HG03097 (cell line): ENCODE results near the gene EIF5AL1.
A peak's percentile ranks its signal among the peaks of the same experiment; 100 is the strongest.
"Not testable (repeated sequence)": the region's sequence is repeated elsewhere in the genome, so short reads cannot be mapped to it uniquely, and the experiment has no call there.

Experiments used
- ATAC-seq: cut with Tn5 transposase; IDR thresholded peaks from one replicate; pipeline ENCODE4 v1.9.1; 2021; ENCODE audit not compliant: unreplicated experiment, low FRiP score

EIF5AL1 gene

GRCh38 chr10:79509306-79509933 lies 2.9 kb upstream of the EIF5AL1 start:
- not testable (repeated sequence) for ATAC-seq

- ATAC-seq: not testable (repeated sequence)
Measured at GRCh38 chr10:79509934-79510508, 2.3 kb upstream of the EIF5AL1 start.

GRCh38 chr10:79516532-79517205 lies 4.3 kb downstream of the EIF5AL1 start:
- ATAC-seq: not testable (repeated sequence)

GRCh38 chr10:79517567-79517966 lies 5.2 kb downstream of the EIF5AL1 start:
- not testable (repeated sequence) for ATAC-seq

- not testable (repeated sequence) for ATAC-seq
Measured at GRCh38 chr10:79521751-79522150, 9.4 kb downstream of the EIF5AL1 start.

- not testable (repeated sequence) for ATAC-seq
Measured at GRCh38 chr10:79522464-79522863, 10.1 kb downstream of the EIF5AL1 start.

GRCh38 chr10:79523157-79523853 lies 11.0 kb downstream of the EIF5AL1 start:
- ATAC-seq: not testable (repeated sequence)

GRCh38 chr10:79525049-79525710 lies 12.8 kb downstream of the EIF5AL1 start:
- peak; percentile 83 for ATAC-seq

- not testable (repeated sequence) for ATAC-seq
Measured at GRCh38 chr10:79528261-79528660, 15.9 kb downstream of the EIF5AL1 start.

- not testable (repeated sequence) for ATAC-seq
Measured at GRCh38 chr10:79533142-79533902, 21.0 kb downstream of the EIF5AL1 start.

- ATAC-seq: not testable (repeated sequence)
Measured at GRCh38 chr10:79533903-79534175, 21.5 kb downstream of the EIF5AL1 start.

- not testable (repeated sequence) for ATAC-seq
Measured at GRCh38 chr10:79538311-79538710, 26.0 kb downstream of the EIF5AL1 start.

- ATAC-seq: peak; percentile 64
Measured at GRCh38 chr10:79540930-79541329, 28.6 kb downstream of the EIF5AL1 start.

- ATAC-seq: no peak
Measured at GRCh38 chr10:79542626-79543025, 30.3 kb downstream of the EIF5AL1 start.

- ATAC-seq: not testable (repeated sequence)
Measured at GRCh38 chr10:79544408-79544807, 32.1 kb downstream of the EIF5AL1 start.

GRCh38 chr10:79544926-79545659 lies 32.8 kb downstream of the EIF5AL1 start:
- ATAC-seq: not testable (repeated sequence)

- ATAC-seq: not testable (repeated sequence)
Measured at GRCh38 chr10:79547128-79547527, 34.8 kb downstream of the EIF5AL1 start.

GRCh38 chr10:79547973-79548372 lies 35.6 kb downstream of the EIF5AL1 start:
- no peak for ATAC-seq

GRCh38 chr10:79552143-79552542 lies 39.8 kb downstream of the EIF5AL1 start:
- ATAC-seq: no peak
